Measurements from ENCODE around the gene SHE.

DNA sequence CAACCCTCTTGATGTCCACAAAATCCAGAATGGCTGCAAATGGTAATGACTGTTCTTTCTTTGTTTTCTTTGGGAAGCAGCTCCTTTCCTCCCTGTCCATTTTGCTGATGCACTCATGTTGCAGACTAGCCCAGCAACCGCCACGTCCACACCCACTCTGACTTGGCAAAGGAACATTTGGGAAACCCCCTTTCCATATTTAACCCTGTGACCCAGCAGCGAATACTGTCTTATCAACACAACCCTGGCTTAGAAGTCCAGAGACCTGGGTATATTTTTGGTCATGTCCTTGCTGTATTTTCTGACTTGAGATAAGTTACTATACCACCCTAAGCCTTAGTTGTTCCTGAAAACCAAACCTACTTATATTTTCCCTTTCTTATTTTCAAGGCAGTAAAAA, 18.1 kb upstream of the SHE start:
- TF ChIP-seq, protein P1, sequence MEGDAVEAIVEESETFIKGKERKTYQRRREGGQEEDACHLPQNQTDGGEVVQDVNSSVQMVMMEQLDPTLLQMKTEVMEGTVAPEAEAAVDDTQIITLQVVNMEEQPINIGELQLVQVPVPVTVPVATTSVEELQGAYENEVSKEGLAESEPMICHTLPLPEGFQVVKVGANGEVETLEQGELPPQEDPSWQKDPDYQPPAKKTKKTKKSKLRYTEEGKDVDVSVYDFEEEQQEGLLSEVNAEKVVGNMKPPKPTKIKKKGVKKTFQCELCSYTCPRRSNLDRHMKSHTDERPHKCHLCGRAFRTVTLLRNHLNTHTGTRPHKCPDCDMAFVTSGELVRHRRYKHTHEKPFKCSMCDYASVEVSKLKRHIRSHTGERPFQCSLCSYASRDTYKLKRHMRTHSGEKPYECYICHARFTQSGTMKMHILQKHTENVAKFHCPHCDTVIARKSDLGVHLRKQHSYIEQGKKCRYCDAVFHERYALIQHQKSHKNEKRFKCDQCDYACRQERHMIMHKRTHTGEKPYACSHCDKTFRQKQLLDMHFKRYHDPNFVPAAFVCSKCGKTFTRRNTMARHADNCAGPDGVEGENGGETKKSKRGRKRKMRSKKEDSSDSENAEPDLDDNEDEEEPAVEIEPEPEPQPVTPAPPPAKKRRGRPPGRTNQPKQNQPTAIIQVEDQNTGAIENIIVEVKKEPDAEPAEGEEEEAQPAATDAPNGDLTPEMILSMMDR (IDR thresholded peaks at IDR 0.05): no peak
- TF ChIP-seq POLR2A (IDR thresholded peaks at IDR 0.05) (no peak), EP300 (IDR thresholded peaks at IDR 0.05) (no peak)
